ENCODE measurements around the gene HSD3B2.

- TF ChIP-seq FOXP2 (optimal IDR thresholded peaks at IDR 0.05; ENCODE audit: control extremely low read depth, extremely low read length, insufficient read depth) (no peak), POLR2AphosphoS5 (IDR thresholded peaks at IDR 0.05; ENCODE audit: borderline replicate concordance, low read depth, low read length) (no peak)
Observed at GRCh38 chr1:119472080-119472818, 57.3 kb downstream of the HSD3B2 start.

Measured in SK-N-MC (cell line).